ENCODE data around the gene MYBBP1A. TPM values are rescaled to one million over a fixed set of nuclear protein-coding genes. Genes with fewer than 3 reads are reported as not detected.
"Not testable (repeated sequence)": the region's sequence is repeated elsewhere in the genome, so short reads cannot be mapped to it uniquely, and the experiment has no call there.

Gene MYBBP1A
- total RNA-seq, 1 experiment from 2014 or later, result 163 TPM

DNA sequence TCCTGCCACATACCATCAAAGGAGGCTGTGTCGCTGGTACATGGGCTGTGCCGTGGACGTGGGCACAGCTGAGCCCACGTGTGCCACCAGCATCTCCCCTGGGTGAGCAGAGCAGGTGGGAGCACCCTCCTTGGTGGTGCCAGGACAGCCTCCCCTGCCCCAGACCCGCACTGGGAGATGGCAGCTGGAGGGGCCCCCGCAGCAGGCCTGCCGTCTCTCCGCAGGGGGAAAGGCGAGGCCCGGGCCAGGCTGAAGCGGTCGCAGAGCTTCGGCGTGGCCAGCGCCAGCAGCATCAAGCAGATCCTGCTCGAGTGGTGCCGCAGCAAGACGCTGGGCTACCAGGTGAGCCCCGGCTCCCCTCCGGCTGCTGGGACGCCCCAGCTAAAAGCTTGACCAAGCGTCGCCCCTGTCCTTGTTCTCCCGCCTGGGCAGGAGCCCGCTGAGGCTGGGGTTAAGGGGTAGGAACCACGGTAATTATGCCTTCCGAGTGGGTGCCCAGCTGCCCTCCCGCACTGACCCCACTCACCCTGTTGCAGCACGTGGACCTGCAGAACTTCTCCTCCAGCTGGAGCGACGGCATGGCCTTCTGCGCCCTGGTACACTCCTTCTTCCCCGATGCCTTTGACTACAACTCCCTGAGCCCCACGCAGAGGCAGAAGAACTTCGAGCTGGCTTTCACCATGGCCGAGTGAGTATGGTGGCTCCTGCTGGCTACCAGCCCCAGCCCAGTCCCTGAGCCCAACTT is 41.6 kb upstream of the MYBBP1A start:
- TF ChIP-seq ZNF232 (CRISPR knock-in tag; IDR thresholded peaks at IDR 0.05), result no peak
- no peak for TF ChIP-seq ETV6 (CRISPR knock-in tag; IDR thresholded peaks at IDR 0.05)
- no peak for TF ChIP-seq RORB (CRISPR knock-in tag; IDR thresholded peaks at IDR 0.05)
- no peak for TF ChIP-seq NFE2L1 (CRISPR knock-in tag; IDR thresholded peaks at IDR 0.05)
- no peak for TF ChIP-seq GABPB1 (CRISPR knock-in tag; IDR thresholded peaks at IDR 0.05)
- TF ChIP-seq, protein P1, sequence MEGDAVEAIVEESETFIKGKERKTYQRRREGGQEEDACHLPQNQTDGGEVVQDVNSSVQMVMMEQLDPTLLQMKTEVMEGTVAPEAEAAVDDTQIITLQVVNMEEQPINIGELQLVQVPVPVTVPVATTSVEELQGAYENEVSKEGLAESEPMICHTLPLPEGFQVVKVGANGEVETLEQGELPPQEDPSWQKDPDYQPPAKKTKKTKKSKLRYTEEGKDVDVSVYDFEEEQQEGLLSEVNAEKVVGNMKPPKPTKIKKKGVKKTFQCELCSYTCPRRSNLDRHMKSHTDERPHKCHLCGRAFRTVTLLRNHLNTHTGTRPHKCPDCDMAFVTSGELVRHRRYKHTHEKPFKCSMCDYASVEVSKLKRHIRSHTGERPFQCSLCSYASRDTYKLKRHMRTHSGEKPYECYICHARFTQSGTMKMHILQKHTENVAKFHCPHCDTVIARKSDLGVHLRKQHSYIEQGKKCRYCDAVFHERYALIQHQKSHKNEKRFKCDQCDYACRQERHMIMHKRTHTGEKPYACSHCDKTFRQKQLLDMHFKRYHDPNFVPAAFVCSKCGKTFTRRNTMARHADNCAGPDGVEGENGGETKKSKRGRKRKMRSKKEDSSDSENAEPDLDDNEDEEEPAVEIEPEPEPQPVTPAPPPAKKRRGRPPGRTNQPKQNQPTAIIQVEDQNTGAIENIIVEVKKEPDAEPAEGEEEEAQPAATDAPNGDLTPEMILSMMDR (IDR thresholded peaks at IDR 0.05), result no peak
- no peak for TF ChIP-seq SMAD4 (CRISPR knock-in tag; IDR thresholded peaks at IDR 0.05)
- TF ChIP-seq, protein P2, sequence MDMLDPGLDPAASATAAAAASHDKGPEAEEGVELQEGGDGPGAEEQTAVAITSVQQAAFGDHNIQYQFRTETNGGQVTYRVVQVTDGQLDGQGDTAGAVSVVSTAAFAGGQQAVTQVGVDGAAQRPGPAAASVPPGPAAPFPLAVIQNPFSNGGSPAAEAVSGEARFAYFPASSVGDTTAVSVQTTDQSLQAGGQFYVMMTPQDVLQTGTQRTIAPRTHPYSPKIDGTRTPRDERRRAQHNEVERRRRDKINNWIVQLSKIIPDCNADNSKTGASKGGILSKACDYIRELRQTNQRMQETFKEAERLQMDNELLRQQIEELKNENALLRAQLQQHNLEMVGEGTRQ (CRISPR knock-in tag; IDR thresholded peaks at IDR 0.05), result no peak
- TF ChIP-seq, protein P3, sequence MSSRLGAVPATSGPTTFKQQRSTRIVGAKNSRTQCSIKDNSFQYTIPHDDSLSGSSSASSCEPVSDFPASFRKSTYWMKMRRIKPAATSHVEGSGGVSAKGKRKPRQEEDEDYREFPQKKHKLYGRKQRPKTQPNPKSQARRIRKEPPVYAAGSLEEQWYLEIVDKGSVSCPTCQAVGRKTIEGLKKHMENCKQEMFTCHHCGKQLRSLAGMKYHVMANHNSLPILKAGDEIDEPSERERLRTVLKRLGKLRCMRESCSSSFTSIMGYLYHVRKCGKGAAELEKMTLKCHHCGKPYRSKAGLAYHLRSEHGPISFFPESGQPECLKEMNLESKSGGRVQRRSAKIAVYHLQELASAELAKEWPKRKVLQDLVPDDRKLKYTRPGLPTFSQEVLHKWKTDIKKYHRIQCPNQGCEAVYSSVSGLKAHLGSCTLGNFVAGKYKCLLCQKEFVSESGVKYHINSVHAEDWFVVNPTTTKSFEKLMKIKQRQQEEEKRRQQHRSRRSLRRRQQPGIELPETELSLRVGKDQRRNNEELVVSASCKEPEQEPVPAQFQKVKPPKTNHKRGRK (CRISPR knock-in tag; IDR thresholded peaks at IDR 0.05; ENCODE audit: borderline replicate concordance), result no peak
- no peak for TF ChIP-seq MYBL2 (CRISPR knock-in tag; IDR thresholded peaks at IDR 0.05)
- Mint-ChIP-seq H3K9me3 (no peaks in the 10 kb centered on the region), H3K27me3 (ENCODE audit: low read depth) (no peaks in the 10 kb centered on the region), H3K4me3 (no peak overlapping the region), H3K36me3 (no peaks in the 10 kb centered on the region), H3K4me1 (peaks cover 34% of the 10 kb centered on the region), H3K27ac (no peak overlapping the region)
- ATAC-seq (no peak), DNase-seq (ENCODE audit: low spot score) (no peak)
- POLR2A ChIA-PET, result interaction anchor here (1.2 kb wide), 1 partner anchor 71 kb away, joined by 3 read pairs; no protein-coding TSS in a partner anchor
- CTCF ChIA-PET, result interaction anchor here (1.0 to 4.6 kb wide), 2 partner anchors 28 to 30 kb away, joined by 3 to 30 read pairs; no protein-coding TSS in a partner anchor

DNA sequence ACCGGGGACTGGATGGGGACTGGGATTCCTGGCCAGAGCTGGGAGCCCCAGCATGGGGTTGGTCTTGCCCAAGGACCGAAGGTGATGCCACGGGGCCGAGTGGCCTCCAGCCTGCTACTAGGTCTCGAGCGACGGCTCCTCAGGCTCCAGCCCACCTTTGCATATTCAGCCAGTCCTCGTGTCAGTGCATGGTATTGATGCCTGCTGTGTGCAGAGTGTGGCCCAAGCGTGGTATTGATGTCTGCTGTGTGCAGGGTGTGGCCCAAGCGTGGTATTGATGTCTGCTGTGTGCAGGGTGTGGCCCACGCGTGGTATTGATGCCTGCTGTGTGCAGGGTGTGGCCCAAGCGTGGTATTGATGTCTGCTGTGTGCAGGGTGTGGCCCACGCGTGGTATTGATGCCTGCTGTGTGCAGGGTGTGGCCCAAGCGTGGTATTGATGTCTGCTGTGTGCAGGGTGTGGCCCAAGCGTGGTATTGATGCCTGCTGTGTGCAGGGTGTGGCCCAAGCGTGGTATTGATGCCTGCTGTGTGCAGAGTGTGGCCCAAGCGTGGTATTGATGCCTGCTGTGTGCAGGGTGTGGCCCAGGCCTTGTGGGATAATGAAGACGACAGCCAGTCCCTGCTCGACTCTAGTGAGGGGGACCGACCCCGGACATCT is 40.6 kb upstream of the MYBBP1A start:
- H3K4me3 Mint-ChIP-seq; ATAC-seq; H3K36me3 Mint-ChIP-seq; H3K27me3 Mint-ChIP-seq (ENCODE audit: low read depth); H3K27ac Mint-ChIP-seq; DNase-seq (ENCODE audit: low spot score); H3K9me3 Mint-ChIP-seq: not testable (repeated sequence)
- POLR2A ChIA-PET, result interaction anchor here (0.5 to 1.2 kb wide), 4 partner anchors 13 to 232 kb away, joined by 3 to 5 read pairs (median 3); no protein-coding TSS in a partner anchor
- peaks cover 32% of the 10 kb centered on the region for H3K4me1 Mint-ChIP-seq
- CTCF ChIA-PET, result interaction anchor here (0.7 to 4.6 kb wide), 22 partner anchors 9 to 125 kb away, joined by 3 to 30 read pairs (median 5); partner anchors contain the start of genes ARRB2, GGT6 and SMTNL2

DNA sequence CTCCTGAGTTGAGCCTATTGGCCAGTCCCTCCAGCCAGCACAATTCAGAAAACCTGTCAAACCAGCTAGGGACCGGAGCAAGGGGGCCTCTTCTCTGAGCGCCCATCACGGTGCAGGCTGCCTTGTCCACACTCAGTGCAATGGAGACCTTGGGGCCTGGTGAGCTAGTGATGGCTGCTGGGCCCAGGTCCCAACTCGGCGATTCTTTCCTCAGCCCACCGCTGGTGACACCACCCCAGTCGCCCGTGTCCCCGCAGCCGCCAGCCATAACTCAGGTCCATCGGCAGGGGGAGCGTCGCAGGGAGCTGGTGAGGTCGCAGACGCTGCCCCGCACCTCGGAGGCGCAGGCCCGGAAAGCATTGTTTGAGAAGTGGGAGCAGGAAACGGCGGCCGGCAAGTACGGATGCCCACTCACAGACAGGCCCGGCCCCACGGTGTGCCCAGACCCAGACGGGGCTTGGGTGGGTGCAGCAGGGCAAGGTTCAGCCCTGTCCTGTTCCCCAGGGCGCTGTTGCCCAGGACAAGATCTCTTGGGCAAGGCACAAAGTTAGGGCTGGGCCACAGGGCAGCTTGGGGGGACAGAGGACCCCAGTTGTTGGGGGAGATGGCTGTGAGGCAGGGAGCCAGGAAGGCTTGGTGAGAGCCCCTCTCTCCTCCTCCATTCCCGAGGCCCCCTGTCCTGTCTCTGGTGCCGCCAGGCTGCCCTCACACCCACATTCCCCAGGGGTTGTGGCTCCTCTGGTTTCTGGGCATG is 39.9 kb upstream of the MYBBP1A start:
- H3K27ac Mint-ChIP-seq, result no peak overlapping the region
- H3K9me3 Mint-ChIP-seq, result no peaks in the 10 kb centered on the region
- H3K27me3 Mint-ChIP-seq (ENCODE audit: low read depth), result no peaks in the 10 kb centered on the region
- POLR2A ChIA-PET, result interaction anchor here (0.5 to 0.8 kb wide), 3 partner anchors 13 to 231 kb away, joined by 3 to 5 read pairs (median 3); no protein-coding TSS in a partner anchor
- ATAC-seq (peak; percentile 75), DNase-seq (ENCODE audit: low spot score) (peak; percentile 76)
- no peaks in the 10 kb centered on the region for H3K36me3 Mint-ChIP-seq
- TF ChIP-seq CREB1 (CRISPR knock-in tag; IDR thresholded peaks at IDR 0.05) (no peak), OVOL2 (CRISPR knock-in tag; IDR thresholded peaks at IDR 0.05; ENCODE audit: borderline replicate concordance) (no peak), FOXP1 (CRISPR knock-in tag; IDR thresholded peaks at IDR 0.05; ENCODE audit: borderline replicate concordance) (peak; percentile 37; the same call in 1 of the 2 replicates)
- TF ChIP-seq, protein P4, sequence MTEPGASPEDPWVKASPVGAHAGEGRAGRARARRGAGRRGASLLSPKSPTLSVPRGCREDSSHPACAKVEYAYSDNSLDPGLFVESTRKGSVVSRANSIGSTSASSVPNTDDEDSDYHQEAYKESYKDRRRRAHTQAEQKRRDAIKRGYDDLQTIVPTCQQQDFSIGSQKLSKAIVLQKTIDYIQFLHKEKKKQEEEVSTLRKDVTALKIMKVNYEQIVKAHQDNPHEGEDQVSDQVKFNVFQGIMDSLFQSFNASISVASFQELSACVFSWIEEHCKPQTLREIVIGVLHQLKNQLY (CRISPR knock-in tag; IDR thresholded peaks at IDR 0.05), result 0 out of 2 replicates have a peak, but pooled peaks have one; percentile 45
- TF ChIP-seq, protein P1 (IDR thresholded peaks at IDR 0.05), result peak; percentile 55
- CTCF ChIA-PET, result interaction anchor here (0.5 to 2.4 kb wide), 26 partner anchors 8 to 1459 kb away, joined by 3 to 23 read pairs (median 4); partner anchors contain the start of genes ARRB2, GGT6, SMTNL2 and SPNS2
- H3K4me1 Mint-ChIP-seq, result peaks cover 25% of the 10 kb centered on the region
- no peak overlapping the region for H3K4me3 Mint-ChIP-seq
